Activated CD4-positive, alpha-beta T cell treated with anti-CD3 and anti-CD28 coated beads, Interleukin-2, Interleukin-4, amounts not matched to agents 100 ng/mL and 50 ng/mL, durations not matched to agents 16 hours and 8 hours (primary cell): ENCODE results near the gene ZNF516.

Experiments
- DNase-seq: peaks from one replicate; pipeline ENCODE4 v3.0.0-alpha.2; 2020; ENCODE audit warnings: low spot score

The ZNF516 gene

GRCh38 chr18:76398896-76399612, 96.0 kb downstream of the ZNF516 start:
- DNase-seq, result peak; percentile 74

- no peak for DNase-seq
Measured at GRCh38 chr18:76398295-76398694, 96.7 kb downstream of the ZNF516 start.

- no peak for DNase-seq
Measured at GRCh38 chr18:76397631-76398030, 97.4 kb downstream of the ZNF516 start.

GRCh38 chr18:76396792-76397191, 98.2 kb downstream of the ZNF516 start:
- DNase-seq, result no peak

GRCh38 chr18:76395609-76396008, 99.4 kb downstream of the ZNF516 start:
- no peak for DNase-seq

GRCh38 chr18:76394780-76395476, 100.1 kb downstream of the ZNF516 start:
- DNase-seq, result no peak

- DNase-seq, result no peak
Measured at GRCh38 chr18:76392349-76392748, 102.7 kb downstream of the ZNF516 start.

GRCh38 chr18:76391746-76392145, 103.3 kb downstream of the ZNF516 start:
- DNase-seq, result no peak

- no peak for DNase-seq
Measured at GRCh38 chr18:76391038-76391437, 104.0 kb downstream of the ZNF516 start.

GRCh38 chr18:76390452-76391035, 104.5 kb downstream of the ZNF516 start:
- no peak for DNase-seq

GRCh38 chr18:76389716-76390115, 105.3 kb downstream of the ZNF516 start:
- no peak for DNase-seq

- no peak for DNase-seq
Measured at GRCh38 chr18:76388891-76389423, 106.1 kb downstream of the ZNF516 start.

GRCh38 chr18:76388261-76388660, 106.8 kb downstream of the ZNF516 start:
- no peak for DNase-seq

GRCh38 chr18:76387608-76388007, 107.4 kb downstream of the ZNF516 start:
- no peak for DNase-seq

GRCh38 chr18:76386886-76387285, 108.2 kb downstream of the ZNF516 start:
- no peak for DNase-seq

- DNase-seq, result no peak
Measured at GRCh38 chr18:76386071-76386470, 109.0 kb downstream of the ZNF516 start.

- no peak for DNase-seq
Measured at GRCh38 chr18:76385681-76385975, 109.4 kb downstream of the ZNF516 start.

GRCh38 chr18:76384861-76385680, 110.0 kb downstream of the ZNF516 start:
- no peak for DNase-seq

- DNase-seq, result no peak
Measured at GRCh38 chr18:76384114-76384790, 110.8 kb downstream of the ZNF516 start.

- no peak for DNase-seq
Measured at GRCh38 chr18:76383636-76384035, 111.4 kb downstream of the ZNF516 start.

- no peak for DNase-seq
Measured at GRCh38 chr18:76382275-76382674, 112.8 kb downstream of the ZNF516 start.
